Mammary epithelial cell (primary cell): ENCODE results near the gene YTHDC2.

ENCODE experiments used
- EZH2 ChIP-seq: IDR thresholded peaks from 2 replicates; pipeline ENCODE4 v1.6.1; 2012; ENCODE audit warnings: low read length, inconsistent platforms, borderline replicate concordance
- TF ChIP-seq, protein P1 (sequence below), 2 donors: IDR thresholded peaks in 1 of 2; conservative IDR thresholded peaks in 1 of 2; 2 replicates each; pipeline ENCODE4 v1.5.1; 2011 to 2012; ENCODE audit warnings: inconsistent platforms in 2 of 2, low read length in 2 of 2, mild to moderate bottlenecking in 2 of 2, control low read depth in 1 of 2, low read depth in 1 of 2; ENCODE audit not compliant: insufficient read depth in 1 of 2; ENCODE audit errors: extremely low read depth in 1 of 2

DNA sequence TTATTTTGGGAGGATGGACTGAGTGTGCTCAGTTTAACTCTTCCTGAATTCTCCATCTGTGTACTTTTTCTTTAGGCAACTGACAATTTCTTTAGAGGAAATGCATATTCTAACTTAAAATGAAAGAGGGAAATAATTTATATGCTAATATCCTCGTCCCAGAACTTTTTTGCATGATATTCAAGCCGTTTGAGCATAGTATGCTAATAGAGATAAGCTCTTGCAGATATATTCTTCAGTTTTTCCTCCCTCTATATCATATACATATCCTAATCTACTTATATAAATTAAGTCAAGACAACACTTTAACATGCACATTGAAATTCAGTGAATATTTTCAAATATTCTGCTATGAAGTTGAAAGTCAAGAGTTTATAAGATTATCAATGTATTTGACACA lies 84.7 kb downstream of the YTHDC2 start:
- TF ChIP-seq, protein P1, sequence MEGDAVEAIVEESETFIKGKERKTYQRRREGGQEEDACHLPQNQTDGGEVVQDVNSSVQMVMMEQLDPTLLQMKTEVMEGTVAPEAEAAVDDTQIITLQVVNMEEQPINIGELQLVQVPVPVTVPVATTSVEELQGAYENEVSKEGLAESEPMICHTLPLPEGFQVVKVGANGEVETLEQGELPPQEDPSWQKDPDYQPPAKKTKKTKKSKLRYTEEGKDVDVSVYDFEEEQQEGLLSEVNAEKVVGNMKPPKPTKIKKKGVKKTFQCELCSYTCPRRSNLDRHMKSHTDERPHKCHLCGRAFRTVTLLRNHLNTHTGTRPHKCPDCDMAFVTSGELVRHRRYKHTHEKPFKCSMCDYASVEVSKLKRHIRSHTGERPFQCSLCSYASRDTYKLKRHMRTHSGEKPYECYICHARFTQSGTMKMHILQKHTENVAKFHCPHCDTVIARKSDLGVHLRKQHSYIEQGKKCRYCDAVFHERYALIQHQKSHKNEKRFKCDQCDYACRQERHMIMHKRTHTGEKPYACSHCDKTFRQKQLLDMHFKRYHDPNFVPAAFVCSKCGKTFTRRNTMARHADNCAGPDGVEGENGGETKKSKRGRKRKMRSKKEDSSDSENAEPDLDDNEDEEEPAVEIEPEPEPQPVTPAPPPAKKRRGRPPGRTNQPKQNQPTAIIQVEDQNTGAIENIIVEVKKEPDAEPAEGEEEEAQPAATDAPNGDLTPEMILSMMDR (conservative IDR thresholded peaks at IDR 0.05 in 1 of 2, IDR thresholded peaks at IDR 0.05 in 1 of 2; ENCODE audit: extremely low read depth in 1 of 2, insufficient read depth in 1 of 2, low read depth in 1 of 2, low read length in 2 of 2), result no peak
- TF ChIP-seq EZH2, result no peak
